ENCODE measurements around the gene PSMB2.

DNA sequence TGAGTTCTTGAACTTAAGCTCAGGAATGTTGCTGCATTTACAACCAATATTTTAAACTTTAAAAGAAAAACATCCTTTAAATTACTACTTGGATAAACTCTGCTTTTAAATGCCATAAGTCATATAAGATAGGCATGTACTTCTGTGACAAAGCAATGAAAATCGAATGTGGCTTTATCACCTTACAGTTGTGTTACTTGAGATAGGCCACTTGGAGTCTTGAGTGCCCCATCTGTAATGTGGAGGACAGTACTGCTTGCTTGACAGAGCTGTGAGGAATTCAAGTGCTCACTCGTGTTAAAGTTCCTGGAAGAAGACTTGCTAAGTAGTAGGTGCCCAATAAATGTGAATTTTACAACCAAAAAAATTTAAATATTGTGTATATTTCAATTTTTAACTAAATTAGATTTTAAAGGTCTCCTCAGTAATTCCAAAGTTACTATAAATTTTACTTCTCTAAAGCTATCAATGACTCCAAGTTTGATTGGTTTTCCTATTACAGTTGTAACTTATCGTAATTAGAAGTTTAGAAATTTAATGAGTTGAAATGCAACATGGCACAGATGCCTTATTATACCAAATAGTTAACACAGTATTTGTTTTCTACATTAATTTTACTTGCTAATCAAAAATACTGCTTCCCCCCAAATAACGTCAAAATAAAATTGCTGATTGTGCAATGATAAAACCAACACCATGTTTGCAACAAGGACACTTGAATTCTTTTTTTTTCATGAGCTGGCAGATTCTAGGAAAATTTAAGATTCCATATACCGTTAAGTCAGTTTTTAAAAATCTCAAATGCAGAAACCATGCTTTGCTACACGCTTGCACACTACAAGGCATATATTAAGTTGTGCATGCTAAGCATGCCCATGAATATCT lies 21.8 kb downstream of the PSMB2 start:
- TF ChIP-seq CTCF (IDR thresholded peaks at IDR 0.05), result no peak
- no peak for TF ChIP-seq EP300 (IDR thresholded peaks at IDR 0.05; ENCODE audit: low read depth)
- TF ChIP-seq POLR2A (IDR thresholded peaks at IDR 0.05), result no peak
